Mucosa of gallbladder (tissue), 1 donor: ENCODE results near the gene NME4. TPM values are rescaled to one million over a fixed set of nuclear protein-coding genes. Genes with fewer than 3 reads are reported as not detected.
"Not testable (repeated sequence)": the region's sequence is repeated elsewhere in the genome, so short reads cannot be mapped to it uniquely, and the experiment has no call there.

ENCODE experiments used
- DNase-seq: peaks from one replicate; pipeline ENCODE4 v3.0.0-alpha.2; 2020; ENCODE audit warnings: low spot score
- total RNA-seq: library from RNA; stranded (reverse); gene quantifications from one replicate; pipeline ENCODE4 v1.2.1, GENCODE V29; 2021
- donor health status: DM: no; HTN: no; CAD: no.

The NME4 gene
- total RNA-seq, 1 donor from 2014 or later, result 105 TPM

DNA sequence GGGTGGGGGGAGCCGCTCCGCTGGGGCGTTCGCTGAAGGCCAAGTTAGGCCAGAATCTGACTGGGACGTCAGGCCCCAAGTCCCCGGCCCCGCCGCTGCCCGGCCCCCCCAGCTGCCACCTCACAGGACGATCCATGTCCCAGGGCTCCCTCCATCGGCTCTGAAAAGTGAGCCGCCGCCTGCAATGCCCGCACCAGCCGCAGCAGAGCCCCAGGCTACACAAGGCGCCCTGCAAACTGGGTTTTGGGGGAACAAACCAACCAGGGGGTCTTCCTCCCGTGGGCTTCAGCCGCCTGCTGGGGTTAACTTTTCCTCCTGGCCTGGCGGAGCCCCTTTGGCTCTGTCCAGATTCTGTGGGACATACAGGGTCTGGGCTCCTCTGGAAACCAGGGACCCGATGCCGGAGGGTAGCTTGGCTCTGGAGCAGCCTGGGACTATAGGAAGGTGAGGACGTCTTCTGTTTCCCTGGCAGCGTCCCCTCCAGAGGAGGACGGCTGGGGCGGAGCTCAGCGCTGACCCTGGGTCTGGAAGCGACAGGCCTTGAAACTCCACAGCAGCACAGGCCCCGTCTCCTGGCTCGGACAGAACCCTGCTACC, 835 bp downstream of the NME4 start:
- DNase-seq, result peak; percentile 54

DNA sequence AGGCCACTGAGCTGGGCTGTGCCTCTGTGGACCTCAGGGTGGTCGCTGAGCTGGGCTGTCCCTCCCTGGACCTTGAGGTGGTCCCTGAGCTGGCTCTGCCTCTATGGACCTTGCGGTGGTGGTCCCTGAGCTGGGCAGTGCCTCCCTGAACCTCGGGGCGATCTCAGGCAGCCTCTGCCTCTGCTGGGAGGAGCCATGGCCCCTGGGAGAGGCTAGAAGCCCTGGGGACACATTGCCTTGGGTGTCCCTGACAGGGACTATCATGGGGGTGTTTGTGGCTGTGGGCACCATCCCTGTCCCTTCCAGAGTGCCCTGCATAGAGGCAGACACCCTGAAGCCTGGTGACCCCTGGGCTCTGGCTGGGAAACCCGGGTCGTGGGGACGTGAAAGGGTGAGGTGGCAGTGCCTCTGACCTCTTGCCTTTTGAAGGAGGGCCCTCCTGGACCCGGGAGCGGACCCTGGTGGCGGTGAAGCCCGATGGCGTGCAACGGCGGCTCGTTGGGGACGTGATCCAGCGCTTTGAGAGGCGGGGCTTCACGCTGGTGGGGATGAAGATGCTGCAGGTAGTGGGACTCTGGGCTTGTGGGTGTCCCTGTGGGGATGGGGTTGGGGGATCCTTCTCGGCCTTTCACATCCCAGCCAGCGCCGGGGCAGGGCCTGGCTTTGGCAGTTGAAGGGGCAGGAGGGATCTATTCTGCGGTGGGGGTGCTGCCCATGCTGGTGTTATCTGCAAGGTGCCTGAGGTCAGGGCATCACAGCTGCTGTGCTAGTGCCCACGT, 1.8 kb downstream of the NME4 start:
- no peak for DNase-seq

DNA sequence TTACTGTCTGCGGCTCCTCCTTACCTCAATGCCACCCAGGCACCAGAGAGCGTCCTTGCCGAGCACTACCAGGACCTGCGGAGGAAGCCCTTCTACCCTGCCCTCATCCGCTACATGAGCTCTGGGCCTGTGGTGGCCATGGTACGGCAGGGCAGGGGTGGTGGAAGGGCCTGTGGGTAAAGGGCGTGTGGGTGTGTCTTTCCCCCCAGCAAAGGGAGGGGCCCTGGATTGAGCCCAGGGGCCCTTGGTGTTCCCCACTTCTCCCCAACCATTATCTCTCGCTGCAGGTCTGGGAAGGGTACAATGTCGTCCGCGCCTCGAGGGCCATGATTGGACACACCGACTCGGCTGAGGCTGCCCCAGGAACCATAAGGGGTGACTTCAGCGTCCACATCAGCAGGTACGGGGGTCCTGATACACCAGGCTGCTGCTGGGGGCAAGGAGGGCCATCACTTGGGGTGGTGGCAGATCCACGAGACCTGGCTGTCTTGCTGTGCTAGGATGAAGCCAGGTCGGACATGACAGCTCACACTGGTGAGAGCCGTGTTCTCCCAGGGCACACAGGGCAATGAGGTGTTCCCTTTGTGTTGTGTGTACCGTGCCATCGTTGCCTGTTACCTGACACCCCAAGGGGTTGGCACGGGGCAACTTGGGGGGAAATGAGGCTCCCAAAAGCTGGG, 2.5 kb downstream of the NME4 start:
- no peak for DNase-seq

- no peak for DNase-seq
Observed at GRCh38 chr16:400061-400591, 3.1 kb downstream of the NME4 start.

GRCh38 chr16:401468-402348, 4.7 kb downstream of the NME4 start, which contains the start of gene DECR2:
DECR2 (plus strand) TSS chr16:401885; CDS start chr16:401964, 79 bp downstream.
- peak; percentile 97 for DNase-seq

DNA sequence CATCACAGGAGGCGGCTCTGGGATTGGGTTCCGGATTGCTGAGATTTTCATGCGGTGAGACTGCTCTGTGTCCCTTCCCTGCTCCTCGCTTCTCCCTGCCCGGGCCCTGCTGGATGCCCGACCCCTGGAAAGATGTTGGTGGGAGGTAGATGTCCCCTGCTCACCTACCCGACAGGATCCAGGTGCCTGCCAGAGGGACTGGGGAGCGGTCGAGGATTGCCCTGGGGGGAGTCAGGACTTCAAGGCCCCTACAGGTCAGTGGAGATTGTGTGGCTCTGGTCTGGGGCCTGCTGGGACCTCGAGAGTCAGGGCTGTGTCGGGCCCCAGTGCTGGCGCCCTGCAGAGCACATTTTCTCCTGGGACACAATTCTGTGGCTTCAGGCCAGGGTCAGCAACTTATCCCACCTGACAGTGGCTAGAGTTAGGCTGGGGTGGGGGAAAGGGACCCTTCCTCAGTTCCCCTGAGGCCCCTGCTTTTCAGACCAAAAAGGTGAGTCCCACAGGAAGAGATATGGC, 8.0 kb downstream of the NME4 start:
- DNase-seq, result no peak

GRCh38 chr16:405548-406506, 8.8 kb downstream of the NME4 start:
- no peak for DNase-seq

- DNase-seq, result no peak
Observed at GRCh38 chr16:407253-407652, 10.3 kb downstream of the NME4 start.

DNA sequence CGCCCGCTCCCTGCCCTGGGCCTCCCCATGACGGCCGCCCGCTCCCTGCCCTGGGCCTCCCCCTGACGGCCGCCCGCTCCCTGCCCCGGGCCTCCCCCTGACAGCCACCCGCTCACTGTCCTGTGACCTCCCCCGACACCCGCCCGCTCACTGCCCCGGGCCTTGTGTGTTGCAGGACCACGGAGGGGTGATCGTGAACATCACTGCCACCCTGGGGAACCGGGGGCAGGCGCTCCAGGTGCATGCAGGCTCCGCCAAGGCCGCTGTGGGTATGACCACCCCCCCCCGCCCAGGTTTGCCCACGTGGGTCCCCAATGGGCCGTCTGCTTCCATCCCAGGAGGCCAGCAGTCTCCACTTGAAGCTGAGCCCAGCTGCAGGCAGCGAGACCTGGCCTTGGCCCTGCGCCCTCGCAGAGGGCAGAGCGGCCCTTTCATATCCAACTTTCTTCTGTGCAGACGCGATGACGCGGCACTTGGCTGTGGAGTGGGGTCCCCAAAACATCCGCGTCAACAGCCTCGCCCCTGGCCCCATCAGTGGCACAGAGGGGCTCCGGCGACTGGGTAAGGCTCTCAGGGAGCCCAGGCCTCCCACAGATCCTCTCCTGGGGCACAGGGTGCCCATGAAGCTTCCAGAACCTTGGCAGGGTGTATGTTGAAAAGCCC, 13.6 kb downstream of the NME4 start:
- no peak for DNase-seq

DNA sequence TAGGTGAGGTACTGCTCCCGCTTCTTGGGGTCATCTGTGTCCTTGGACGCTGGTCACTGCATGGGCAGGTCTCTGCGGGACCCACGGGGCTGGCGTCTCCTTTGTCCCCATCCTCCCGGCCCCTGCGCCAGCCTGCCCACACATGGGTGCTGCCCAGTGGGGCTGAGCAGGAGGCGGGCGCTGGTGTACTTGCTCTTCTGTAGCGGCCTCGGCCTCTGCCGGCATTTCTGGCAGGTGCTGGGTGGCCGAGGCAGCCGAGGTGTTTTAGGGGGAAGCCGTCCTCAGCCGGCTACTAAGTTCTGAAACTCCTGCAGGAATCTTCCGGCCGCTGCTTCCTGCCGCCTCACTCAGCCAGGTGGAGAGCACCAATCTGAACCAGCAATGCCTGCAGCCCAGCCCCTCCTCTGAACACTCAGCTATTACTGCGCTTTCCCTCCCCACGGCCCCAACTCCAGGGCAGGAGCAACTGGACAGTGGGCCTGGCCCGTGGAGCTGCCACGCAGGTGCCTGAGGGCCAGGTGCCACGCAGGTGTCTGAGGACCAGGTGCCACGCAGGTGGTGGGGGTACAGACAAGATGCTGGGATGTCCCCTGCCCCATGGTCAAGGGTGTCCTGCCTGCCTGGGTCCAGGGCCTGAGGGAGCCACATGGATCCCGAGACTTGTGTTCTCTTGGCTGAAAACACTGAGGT, 14.7 kb downstream of the NME4 start:
- no peak for DNase-seq

DNA sequence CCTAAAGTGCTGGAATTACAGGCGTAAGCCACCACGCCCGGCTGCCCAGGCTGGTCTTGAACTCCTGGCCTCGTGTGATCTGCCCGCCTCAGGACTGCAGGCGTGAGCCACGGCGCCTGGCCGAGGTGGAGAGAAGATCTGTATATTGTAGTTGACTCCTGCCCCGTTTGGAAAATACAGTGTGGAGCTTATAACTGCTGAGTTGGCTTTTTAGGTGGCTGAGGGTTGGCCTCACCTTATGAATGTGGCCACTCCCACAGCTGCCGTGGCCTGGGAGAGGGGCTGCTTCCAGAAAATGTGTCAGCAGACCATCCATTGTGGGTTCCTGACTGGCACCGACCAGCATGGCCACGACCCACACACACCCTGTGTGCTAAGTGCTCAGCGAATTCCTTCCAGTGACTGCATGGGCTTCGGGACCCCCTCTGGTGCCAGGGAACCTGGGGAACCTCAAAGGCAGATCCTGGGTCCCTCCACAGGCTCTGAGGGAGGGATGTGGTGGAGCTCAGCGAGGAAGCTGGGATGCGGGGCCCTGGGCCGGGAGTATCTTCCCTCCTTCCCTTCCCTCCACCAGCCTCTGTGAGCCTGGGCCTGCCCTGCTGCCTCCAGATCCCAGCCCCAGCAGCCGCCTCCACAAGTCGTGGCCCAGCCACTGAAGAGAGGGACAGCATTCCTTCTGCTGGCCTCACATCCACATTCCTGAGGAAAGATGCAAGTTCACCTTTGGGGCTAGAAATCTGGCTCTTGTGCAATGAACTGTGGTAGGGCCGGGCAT, 17.6 kb downstream of the NME4 start:
- DNase-seq, result no peak

DNA sequence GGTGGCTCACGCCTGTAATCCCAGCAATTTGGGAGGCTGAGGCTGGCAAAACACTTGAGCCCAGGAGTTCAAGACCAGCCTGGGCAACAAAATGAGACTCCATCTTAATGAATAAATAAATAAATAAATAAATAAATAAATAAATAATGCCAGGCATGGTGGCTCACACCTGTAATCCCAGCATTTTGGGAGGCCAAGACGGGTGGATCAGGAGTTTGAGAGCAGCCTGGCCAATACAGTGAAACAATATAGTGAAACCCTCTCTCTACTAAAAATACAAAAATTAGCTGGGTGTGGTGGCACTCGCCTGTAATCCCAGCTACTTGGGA, 18.1 kb downstream of the NME4 start:
- not testable (repeated sequence) for DNase-seq

DNA sequence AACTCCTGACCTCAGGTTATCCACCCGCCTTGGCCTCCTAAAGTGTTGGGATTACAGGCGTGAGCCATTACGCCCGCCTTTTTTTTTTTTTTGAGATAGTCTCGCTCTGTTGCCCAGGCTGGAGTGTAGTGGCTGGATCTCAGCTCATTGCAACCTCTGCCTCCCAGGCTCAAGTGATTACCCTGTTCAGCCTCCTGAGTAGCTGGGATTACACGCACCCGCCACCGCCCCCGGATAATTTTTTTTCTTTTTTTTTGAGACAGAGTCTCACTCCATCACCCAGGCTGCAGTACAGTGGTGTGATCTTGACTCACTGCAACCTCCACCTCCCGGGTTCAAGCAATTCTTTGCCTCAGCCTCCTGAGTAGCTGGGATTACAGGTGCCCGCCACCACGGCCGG, 25.2 kb downstream of the NME4 start:
- DNase-seq, result not testable (repeated sequence)

DNA sequence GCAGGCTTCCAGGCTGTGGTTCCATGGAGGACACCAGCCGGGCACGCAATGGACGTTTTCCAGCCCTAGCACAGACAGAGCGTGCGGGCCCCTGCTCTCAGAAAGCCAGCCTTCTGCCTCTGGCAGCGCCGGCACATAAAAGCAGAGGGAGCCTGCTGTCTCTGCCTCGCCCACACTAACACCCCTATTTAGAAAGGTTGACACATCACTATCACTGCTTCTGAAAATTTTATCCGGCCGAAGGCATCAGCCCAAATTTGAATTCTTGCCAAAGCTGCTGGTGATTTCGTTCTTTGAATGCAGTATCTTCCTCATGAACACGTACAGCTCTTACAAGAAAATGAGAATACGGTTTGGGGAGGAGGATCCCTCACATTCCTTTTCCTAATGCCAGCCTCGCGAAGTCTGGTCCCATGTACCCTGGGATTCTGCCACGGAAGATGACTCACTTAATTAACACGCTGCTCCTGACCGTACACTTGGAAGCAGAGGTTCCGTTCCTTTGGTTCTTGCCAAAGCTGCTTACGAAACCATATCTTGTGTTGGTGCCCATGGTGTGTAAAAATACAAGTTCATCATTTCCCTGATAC, 27.1 kb downstream of the NME4 start:
- DNase-seq, result peak; percentile 80

GRCh38 chr16:424623-425081, 27.7 kb downstream of the NME4 start:
- no peak for DNase-seq

DNA sequence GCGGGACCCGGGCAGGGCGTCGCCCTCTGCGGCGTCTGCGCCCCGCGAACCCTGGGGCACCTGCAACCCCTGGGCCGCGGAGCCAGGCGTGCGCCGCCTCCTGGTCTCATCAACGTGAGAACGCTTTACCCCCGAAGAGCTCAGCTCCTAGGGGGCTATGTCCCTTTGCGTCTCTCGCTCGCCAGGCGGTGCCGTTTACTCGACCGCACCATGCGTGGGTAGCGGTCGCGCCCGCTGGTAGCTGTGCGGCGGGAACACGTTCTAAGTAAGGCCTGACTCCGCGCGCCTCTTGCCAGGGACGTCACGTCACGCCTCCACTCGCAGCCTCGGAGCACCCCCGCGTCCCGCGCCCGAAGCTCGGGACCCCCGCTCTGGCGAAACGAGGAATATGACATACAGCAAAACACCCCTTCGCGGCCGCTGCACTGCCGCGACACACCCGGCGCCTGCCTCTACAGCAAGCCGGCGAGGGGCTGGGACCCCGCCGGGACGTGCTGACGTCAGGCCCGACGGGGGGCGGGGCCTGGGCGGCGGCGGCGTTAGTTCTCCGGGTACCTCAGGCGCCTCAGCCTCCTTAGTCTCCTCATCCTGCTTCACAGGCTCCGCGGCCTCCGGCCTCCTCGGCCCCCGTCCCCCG, 28.2 kb downstream of the NME4 start, which contains the start of gene RAB11FIP3:
RAB11FIP3 (plus strand) TSS at position 568 of the 637 bp plus-strand sequence. CDS start 358 bp downstream, outside the sequence.
- peak; percentile 77 for DNase-seq

DNA sequence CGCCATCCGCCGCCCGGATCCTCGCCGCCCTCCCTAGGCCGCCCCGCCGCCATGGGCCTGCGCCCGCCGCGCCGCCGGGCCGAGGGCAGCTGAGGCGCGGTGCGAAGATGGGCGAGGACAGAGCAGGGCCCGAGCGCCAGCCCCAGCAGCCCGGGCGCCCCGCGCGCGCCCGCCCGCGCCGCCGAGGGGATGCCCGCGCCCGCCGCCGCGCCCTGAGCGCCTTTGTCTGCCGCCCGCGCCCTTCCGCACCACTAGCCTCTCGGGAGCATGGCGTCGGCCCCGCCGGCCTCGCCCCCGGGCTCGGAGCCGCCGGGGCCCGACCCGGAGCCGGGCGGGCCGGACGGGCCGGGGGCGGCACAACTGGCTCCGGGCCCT, 28.7 kb downstream of the NME4 start:
- no peak for DNase-seq
